Activated B cell treated with CpG ODN at 0.5 μM for 24 hours (primary cell): Measurements from ENCODE around the gene C4orf33. TPM values are rescaled to one million over a fixed set of nuclear protein-coding genes. Genes with fewer than 3 reads are reported as not detected.
"Not testable (repeated sequence)": the region's sequence is repeated elsewhere in the genome, so short reads cannot be mapped to it uniquely, and the experiment has no call there.

Experiments
- ATAC-seq: fragments of 200-7000 bp; cut with Tn5 transposase; one replicate; pipeline ENCODE4 v1.10.0; 2021; ENCODE audit warnings: low read depth, mild to moderate bottlenecking, moderate library complexity
- CTCF ChIA-PET: fragments of 350-600 bp; sonication (Branson Sonifier 250); formaldehyde crosslinking; loops from one replicate; lab custom pipeline; 2021; ENCODE audit warnings: antibody characterized with exemption; lab: Charles Lee
- POLR2A ChIA-PET: fragments of 350-600 bp; sonication (Branson Sonifier 250); formaldehyde crosslinking; loops from one replicate; lab custom pipeline; 2021; ENCODE audit warnings: antibody characterized with exemption; lab: Charles Lee
- DNase-seq: peaks from one replicate; pipeline ENCODE4 v3.0.0; 2022
- H3K27ac Mint-ChIP-seq: one replicate; pipeline ENCODE4 v1.8.0; 2020; ENCODE audit warnings: mixed read lengths
- H3K27me3 Mint-ChIP-seq: one replicate; pipeline ENCODE4 v1.8.0; 2021; ENCODE audit warnings: mixed read lengths
- H3K36me3 Mint-ChIP-seq: one replicate; pipeline ENCODE4 v1.8.0; 2021; ENCODE audit warnings: low read depth, mixed read lengths
- H3K4me1 Mint-ChIP-seq: one replicate; pipeline ENCODE4 v1.8.0; 2021; ENCODE audit warnings: mixed read lengths
- H3K4me3 Mint-ChIP-seq: one replicate; pipeline ENCODE4 v1.8.0; 2020; ENCODE audit warnings: mild to moderate bottlenecking, mixed read lengths
- H3K9me3 Mint-ChIP-seq: one replicate; pipeline ENCODE4 v1.8.0; 2020; ENCODE audit warnings: mixed read lengths
- intact Hi-C: fragments of 100-400 bp; cut with micrococcal nuclease; formaldehyde crosslinking; loops from one replicate; pipeline ENCODE4 v1.15.1; 2024
- total RNA-seq: library from RNA; stranded (reverse); gene quantifications from 2 replicates; pipeline ENCODE4 v1.2.3, GENCODE V29; 2022
- TF ChIP-seq, protein P1 (sequence below): fragments of 200-600 bp; IDR thresholded peaks from one replicate; pipeline ENCODE4 v1.8.0; 2022; ENCODE audit warnings: antibody characterized with exemption, mild to moderate bottlenecking

Gene C4orf33, protein sequence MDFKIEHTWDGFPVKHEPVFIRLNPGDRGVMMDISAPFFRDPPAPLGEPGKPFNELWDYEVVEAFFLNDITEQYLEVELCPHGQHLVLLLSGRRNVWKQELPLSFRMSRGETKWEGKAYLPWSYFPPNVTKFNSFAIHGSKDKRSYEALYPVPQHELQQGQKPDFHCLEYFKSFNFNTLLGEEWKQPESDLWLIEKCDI
- 6.2 and 8.8 TPM in 2 replicates for total RNA-seq

GRCh38 chr4:129095811-129096454 is at the start of gene C4orf33:
C4orf33 (plus strand) TSS chr4:129096152; CDS start chr4:129102611, 6,459 bp downstream.
- H3K27ac Mint-ChIP-seq, result peak within 1 kb of the TSS; percentile 95
- intact Hi-C loops, result loop anchor here (1.0 kb wide), 1 partner anchor 1132 kb away; no protein-coding TSS in a partner anchor
- POLR2A ChIA-PET, result interaction anchor here (0.8 to 1.0 kb wide), 2 partner anchors 1130 to 1216 kb away, joined by 3 read pairs; partner anchors contain the start of genes ABHD18, MFSD8 and PLK4
- ATAC-seq (peak; percentile 53), DNase-seq (peak; percentile 38)
- H3K27me3 Mint-ChIP-seq, result no peaks in the 10 kb centered on the region
- TF ChIP-seq, protein P1, sequence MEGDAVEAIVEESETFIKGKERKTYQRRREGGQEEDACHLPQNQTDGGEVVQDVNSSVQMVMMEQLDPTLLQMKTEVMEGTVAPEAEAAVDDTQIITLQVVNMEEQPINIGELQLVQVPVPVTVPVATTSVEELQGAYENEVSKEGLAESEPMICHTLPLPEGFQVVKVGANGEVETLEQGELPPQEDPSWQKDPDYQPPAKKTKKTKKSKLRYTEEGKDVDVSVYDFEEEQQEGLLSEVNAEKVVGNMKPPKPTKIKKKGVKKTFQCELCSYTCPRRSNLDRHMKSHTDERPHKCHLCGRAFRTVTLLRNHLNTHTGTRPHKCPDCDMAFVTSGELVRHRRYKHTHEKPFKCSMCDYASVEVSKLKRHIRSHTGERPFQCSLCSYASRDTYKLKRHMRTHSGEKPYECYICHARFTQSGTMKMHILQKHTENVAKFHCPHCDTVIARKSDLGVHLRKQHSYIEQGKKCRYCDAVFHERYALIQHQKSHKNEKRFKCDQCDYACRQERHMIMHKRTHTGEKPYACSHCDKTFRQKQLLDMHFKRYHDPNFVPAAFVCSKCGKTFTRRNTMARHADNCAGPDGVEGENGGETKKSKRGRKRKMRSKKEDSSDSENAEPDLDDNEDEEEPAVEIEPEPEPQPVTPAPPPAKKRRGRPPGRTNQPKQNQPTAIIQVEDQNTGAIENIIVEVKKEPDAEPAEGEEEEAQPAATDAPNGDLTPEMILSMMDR, result no peak
- H3K4me3 Mint-ChIP-seq, result peak within 1 kb of the TSS; percentile 96
- peaks cover 31% of the 10 kb centered on the region for H3K4me1 Mint-ChIP-seq
- CTCF ChIA-PET, result no interaction called here
- peaks cover 4% of the 10 kb centered on the region for H3K36me3 Mint-ChIP-seq
- no peaks in the 10 kb centered on the region for H3K9me3 Mint-ChIP-seq

- intact Hi-C loops, result no loop called here
- Mint-ChIP-seq H3K36me3 (peaks cover 56% of the 10 kb centered on the region), H3K27me3 (no peaks in the 10 kb centered on the region), H3K27ac (no peak overlapping the region), H3K9me3 (peaks cover 60% of the 10 kb centered on the region), H3K4me3 (no peak overlapping the region), H3K4me1 (no peaks in the 10 kb centered on the region)
- ChIA-PET POLR2A (no interaction called here), CTCF (no interaction called here)
- ATAC-seq, result no peak
- DNase-seq, result no peak
- TF ChIP-seq, protein P1, result no peak
Observed at GRCh38 chr4:129059028-129059427, 36.9 kb upstream of the C4orf33 start.

DNA sequence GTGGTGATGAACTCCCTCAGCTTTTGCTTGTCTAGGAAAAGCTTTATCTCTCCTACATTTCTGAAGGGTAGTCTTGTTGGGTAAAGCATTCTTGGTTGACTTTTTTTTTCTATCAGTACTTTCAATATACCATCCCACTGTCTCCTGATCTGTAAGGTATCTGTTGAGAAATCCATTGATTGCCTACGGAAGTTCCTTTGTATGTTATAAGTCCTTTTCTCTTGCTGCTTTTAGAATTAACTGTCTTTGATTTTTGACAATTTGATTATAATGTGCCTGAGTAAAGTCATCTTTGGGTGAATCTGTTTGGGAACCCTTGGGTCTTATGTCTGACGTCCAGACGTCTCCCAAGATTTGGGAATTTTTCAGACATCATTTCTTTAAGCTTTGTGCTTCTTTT is 33.4 kb upstream of the C4orf33 start:
- Mint-ChIP-seq H3K36me3 (peaks cover 58% of the 10 kb centered on the region), H3K9me3 (peaks cover 47% of the 10 kb centered on the region), H3K4me3 (no peak overlapping the region), H3K4me1 (no peaks in the 10 kb centered on the region), H3K27ac (no peak overlapping the region), H3K27me3 (no peaks in the 10 kb centered on the region)
- ATAC-seq, result no peak
- no peak for DNase-seq
- TF ChIP-seq, protein P1, result no peak
- ChIA-PET POLR2A (no interaction called here), CTCF (no interaction called here)
- intact Hi-C loops, result no loop called here

DNA sequence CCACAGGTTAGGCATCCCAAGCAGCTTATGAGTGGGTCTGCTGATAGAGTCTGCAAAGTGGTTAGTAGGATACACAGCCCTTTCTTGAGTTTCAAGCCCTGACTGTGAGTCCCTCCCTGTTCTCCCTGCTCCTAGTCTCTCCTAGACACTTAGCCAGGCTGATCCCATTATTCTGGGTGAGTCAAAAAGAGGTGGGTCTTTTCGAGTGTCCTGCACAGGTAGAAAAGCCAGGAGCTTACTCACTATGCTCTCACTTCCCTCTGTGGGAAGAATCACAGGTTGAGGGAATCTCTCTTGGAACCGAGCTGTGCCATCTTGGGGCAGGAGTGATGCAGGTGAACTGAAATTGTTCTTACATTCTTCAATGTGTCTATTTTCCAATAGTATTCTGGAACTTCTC is 32.3 kb upstream of the C4orf33 start:
- ATAC-seq (no peak), DNase-seq (no peak)
- Mint-ChIP-seq H3K4me3 (no peak overlapping the region), H3K27ac (no peak overlapping the region), H3K9me3 (peaks cover 51% of the 10 kb centered on the region), H3K27me3 (no peaks in the 10 kb centered on the region), H3K4me1 (no peaks in the 10 kb centered on the region), H3K36me3 (peaks cover 61% of the 10 kb centered on the region)
- intact Hi-C loops, result no loop called here
- ChIA-PET CTCF (no interaction called here), POLR2A (no interaction called here)
- TF ChIP-seq, protein P1, result no peak

GRCh38 chr4:129064717-129065116 is 31.2 kb upstream of the C4orf33 start:
- H3K27ac Mint-ChIP-seq, result no peak overlapping the region
- H3K27me3 Mint-ChIP-seq, result no peaks in the 10 kb centered on the region
- CTCF ChIA-PET, result no interaction called here
- H3K9me3 Mint-ChIP-seq, result peaks cover 47% of the 10 kb centered on the region
- TF ChIP-seq, protein P1, result no peak
- POLR2A ChIA-PET, result no interaction called here
- DNase-seq (no peak), ATAC-seq (no peak)
- intact Hi-C loops, result no loop called here
- H3K36me3 Mint-ChIP-seq, result peaks cover 60% of the 10 kb centered on the region
- H3K4me1 Mint-ChIP-seq, result peaks cover 5% of the 10 kb centered on the region
- no peak overlapping the region for H3K4me3 Mint-ChIP-seq

DNA sequence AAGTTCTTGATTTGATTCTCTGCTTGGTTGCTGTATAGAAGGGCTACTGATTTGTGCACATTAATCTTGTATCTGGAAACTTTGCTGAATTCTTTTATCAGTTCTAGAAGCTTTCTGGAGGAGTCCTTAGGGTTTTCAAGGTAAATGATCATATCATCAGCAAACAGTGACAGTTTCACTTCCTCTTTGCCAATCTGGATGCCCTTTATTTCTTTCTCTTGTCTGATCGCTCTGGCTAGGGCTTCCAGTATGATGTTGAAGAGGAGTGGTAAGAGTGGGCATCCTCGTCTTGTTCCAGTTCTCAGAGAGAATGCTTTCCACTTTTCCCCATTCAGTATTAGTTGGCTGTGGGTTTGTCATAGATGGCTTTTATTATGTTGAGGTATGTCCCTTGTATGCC is 26.4 kb upstream of the C4orf33 start:
- H3K27ac Mint-ChIP-seq, DNase-seq, H3K27me3 Mint-ChIP-seq, H3K4me3 Mint-ChIP-seq, intact Hi-C loops, CTCF ChIA-PET, ATAC-seq, POLR2A ChIA-PET: not testable (repeated sequence)
- peaks cover 46% of the 10 kb centered on the region for H3K36me3 Mint-ChIP-seq
- H3K9me3 Mint-ChIP-seq, result peaks cover 31% of the 10 kb centered on the region
- peaks cover 12% of the 10 kb centered on the region for H3K4me1 Mint-ChIP-seq
